Epithelial cell of esophagus (primary cell): ENCODE data around the gene GLIPR2.

ENCODE experiments used
- DNase-seq: peaks from one replicate; pipeline ENCODE4 v3.0.0; 2010; ENCODE audit warnings: low read depth
- H3K4me3 ChIP-seq: 2 replicates; pipeline ENCODE4 v1.5.1; 2011; ENCODE audit warnings: mild to moderate bottlenecking, low read length, control low read depth
- CTCF ChIP-seq: IDR thresholded peaks from 2 replicates; pipeline ENCODE4 v1.5.1; 2011; ENCODE audit warnings: low read depth, mild to moderate bottlenecking, low read length, control low read depth, inconsistent platforms; ENCODE audit not compliant: insufficient read depth; ENCODE audit errors: missing control alignments

GLIPR2 gene

GRCh38 chr9:36121971-36122370, 14.6 kb upstream of the GLIPR2 start:
- TF ChIP-seq CTCF: no peak
- no peak for DNase-seq
- no peak overlapping the region for H3K4me3 ChIP-seq

GRCh38 chr9:36123515-36123914, 13.0 kb upstream of the GLIPR2 start:
- no peak overlapping the region for H3K4me3 ChIP-seq
- no peak for DNase-seq

GRCh38 chr9:36125062-36125855, 11.3 kb upstream of the GLIPR2 start:
- no peak for TF ChIP-seq CTCF
- H3K4me3 ChIP-seq: no peak overlapping the region
- DNase-seq: no peak

More at GRCh38 chr9:36123515-36123914, 13.0 kb upstream of the GLIPR2 start:
- no peak for TF ChIP-seq CTCF

- no peak overlapping the region for H3K4me3 ChIP-seq
- no peak for DNase-seq
Measured at GRCh38 chr9:36126016-36126730, 10.4 kb upstream of the GLIPR2 start.

GRCh38 chr9:36127652-36128244, 8.8 kb upstream of the GLIPR2 start:
- DNase-seq: no peak
- no peak for TF ChIP-seq CTCF
- H3K4me3 ChIP-seq: no peak overlapping the region

More at GRCh38 chr9:36126016-36126730, 10.4 kb upstream of the GLIPR2 start:
- TF ChIP-seq CTCF: no peak

GRCh38 chr9:36128349-36128748, 8.2 kb upstream of the GLIPR2 start:
- no peak for DNase-seq
- H3K4me3 ChIP-seq: no peak overlapping the region
- no peak for TF ChIP-seq CTCF
